SK-N-SH (cell line): Measurements from ENCODE around the gene ADORA2A. TPM values are rescaled to one million over a fixed set of nuclear protein-coding genes. Genes with fewer than 3 reads are reported as not detected.
A peak's percentile ranks its signal among the peaks of the same experiment; 100 is the strongest.

ENCODE experiments used
- CTCF ChIA-PET: fragments of 300-600, 350-600 bp; formaldehyde crosslinking; extraction: SDS; loops from one replicate; lab custom pipeline; 2021; lab: Yijun Ruan, JAX
- POLR2A ChIA-PET: fragments of 350-600 bp; sonication (Branson Sonifier 250); formaldehyde crosslinking; extraction: SDS; loops from one replicate; lab custom pipeline; 2020; ENCODE audit warnings: antibody characterized with exemption, inconsistent platforms; lab: Yijun Ruan, JAX
- DNase-seq: peaks from one replicate; pipeline ENCODE4 v3.0.0; 2012
- H2AFZ ChIP-seq: fragments of 200-600 bp; sonication (generic); 2 replicates; pipeline ENCODE4 v1.8.1; 2016; ENCODE audit warnings: antibody characterized with exemption, mild to moderate bottlenecking, low read depth
- H3F3A ChIP-seq: fragments of 200-600 bp; sonication (generic); replicated peaks from 2 replicates; pipeline ENCODE3; 2016; ENCODE audit warnings: antibody characterized with exemption, mild to moderate bottlenecking; ENCODE audit not compliant: insufficient read depth
- H3K27ac ChIP-seq, 2 experiments: fragments of 200-500 bp in 1 of 2; fragments of 200-600 bp in 1 of 2; sonication (Bioruptor generic) in 1 of 2; sonication (generic), shearing (Covaris generic) in 1 of 2; 2 replicates each; pipeline versions ENCODE4 v1.5.1 to v1.6.1; 2014 to 2016; ENCODE audit warnings: low read depth in 2 of 2, inconsistent platforms in 1 of 2, low read length in 1 of 2, mild to moderate bottlenecking in 1 of 2, mixed read lengths in 1 of 2
- H3K27me3 ChIP-seq: fragments of 200-600 bp; sonication (generic), shearing (Covaris generic); 2 replicates; pipeline ENCODE4 v1.6.1; 2016; ENCODE audit warnings: mixed run types; ENCODE audit not compliant: insufficient read depth
- H3K36me3 ChIP-seq, 2 experiments: fragments of 200-500 bp in 1 of 2; fragments of 200-600 bp in 1 of 2; sonication (Bioruptor generic) in 1 of 2; sonication (generic) in 1 of 2; replicated peaks in 1 of 2; 2 replicates each; pipeline versions ENCODE3 to v1.5.1; 2014 to 2016; ENCODE audit warnings: low read length in 1 of 2, mild to moderate bottlenecking in 1 of 2; ENCODE audit not compliant: insufficient read depth in 2 of 2, control insufficient read depth in 1 of 2
- H3K4me1 ChIP-seq, 2 experiments: fragments of 200-500 bp in 1 of 2; fragments of 200-600 bp in 1 of 2; sonication (Bioruptor generic) in 1 of 2; sonication (generic), shearing (Covaris generic) in 1 of 2; 2 replicates each; pipeline versions ENCODE4 v1.5.1 to v1.6.1; 2014 to 2016; ENCODE audit warnings: low read depth in 1 of 2, low read length in 1 of 2, mixed run types in 1 of 2; ENCODE audit not compliant: insufficient read depth in 2 of 2, control insufficient read depth in 1 of 2
- H3K4me2 ChIP-seq: fragments of 200-600 bp; sonication (generic), shearing (Covaris generic); 2 replicates; pipeline ENCODE4 v1.6.1; 2017; ENCODE audit warnings: mixed run types
- H3K4me3 ChIP-seq, 2 experiments: fragments of 200-500 bp in 1 of 2; fragments of 200-600 bp in 1 of 2; sonication (Bioruptor generic) in 1 of 2; sonication (generic), shearing (Covaris generic) in 1 of 2; 2 replicates each; pipeline versions ENCODE4 v1.5.1 to v1.8.1; 2014 to 2016; ENCODE audit warnings: low read depth in 2 of 2, inconsistent platforms in 1 of 2, low read length in 1 of 2, mild to moderate bottlenecking in 1 of 2, mixed read lengths in 1 of 2, moderate library complexity in 1 of 2
- H3K79me2 ChIP-seq: fragments of 200-600 bp; sonication (generic); 2 replicates; pipeline ENCODE4 v1.8.1; 2017; ENCODE audit warnings: mild to moderate bottlenecking; ENCODE audit not compliant: insufficient read depth
- H3K9ac ChIP-seq: fragments of 200-600 bp; sonication (generic); 2 replicates; pipeline ENCODE4 v1.6.1; 2017; ENCODE audit warnings: mixed run types
- H3K9me2 ChIP-seq: fragments of 200-600 bp; sonication (generic); 2 replicates; pipeline ENCODE4 v1.6.1; 2017; ENCODE audit warnings: mixed run types
- H3K9me3 ChIP-seq: fragments of 200-600 bp; sonication (generic); 2 replicates; pipeline ENCODE4 v1.6.1; 2017; ENCODE audit warnings: mixed run types, mild to moderate bottlenecking, moderate library complexity
- H4K20me1 ChIP-seq: fragments of 200-600 bp; sonication (generic); 2 replicates; pipeline ENCODE4 v1.6.1; 2017; ENCODE audit warnings: mild to moderate bottlenecking, mixed run types; ENCODE audit not compliant: insufficient read depth
- CHD2 ChIP-seq: fragments of 150-350 bp; IDR thresholded peaks from 2 replicates; pipeline ENCODE4 v1.6.1; 2018; ENCODE audit warnings: low read length; ENCODE audit not compliant: partially characterized antibody
- CTCF ChIP-seq: fragments of 200-600 bp; sonication (generic); IDR thresholded peaks from 2 replicates; pipeline ENCODE4 v1.6.1; 2017; ENCODE audit warnings: antibody characterized with exemption, mild to moderate bottlenecking, moderate library complexity
- EP300 ChIP-seq, 2 experiments: IDR thresholded peaks; 2 replicates each; pipeline versions ENCODE4 v1.4.0 to v1.6.1; 2012; ENCODE audit warnings: borderline replicate concordance in 1 of 2, low read depth in 1 of 2, low read length in 1 of 2
- FOSL2 ChIP-seq: IDR thresholded peaks from 2 replicates; pipeline ENCODE4 v1.4.0; 2012; ENCODE audit warnings: low read depth, mild to moderate bottlenecking, moderate library complexity, borderline replicate concordance
- FOXM1 ChIP-seq: IDR thresholded peaks from 2 replicates; pipeline ENCODE4 v1.4.0; 2012; ENCODE audit warnings: low read depth, mild to moderate bottlenecking
- GABPA ChIP-seq: IDR thresholded peaks from 2 replicates; pipeline ENCODE4 v1.4.0; 2012; ENCODE audit warnings: low read depth, mild to moderate bottlenecking
- GATA2 ChIP-seq: sonication (generic); formaldehyde crosslinking; IDR thresholded peaks from 2 replicates; pipeline ENCODE4 v1.5.0; 2020; ENCODE audit warnings: mild to moderate bottlenecking, missing genetic modification reagents
- JUND ChIP-seq: IDR thresholded peaks from 2 replicates; pipeline ENCODE4 v1.4.0; 2012
- MEF2A ChIP-seq: IDR thresholded peaks from 2 replicates; pipeline ENCODE4 v1.4.0; 2012; ENCODE audit warnings: low read depth, borderline replicate concordance
- MXI1 ChIP-seq: IDR thresholded peaks from 2 replicates; pipeline ENCODE4 v1.6.1; 2012; ENCODE audit warnings: mild to moderate bottlenecking, low read depth, low read length, improper control_type of control experiment
- NFIC ChIP-seq: IDR thresholded peaks from 2 replicates; pipeline ENCODE4 v1.4.0; 2012; ENCODE audit warnings: borderline replicate concordance
- NRF1 ChIP-seq: IDR thresholded peaks from 2 replicates; pipeline ENCODE4 v1.6.1; 2012; ENCODE audit warnings: low read depth, mild to moderate bottlenecking, low read length
- POLR2AphosphoS5 ChIP-seq: IDR thresholded peaks from 2 replicates; pipeline ENCODE4 v1.6.1; 2012; ENCODE audit warnings: low read depth, low read length
- RAD21 ChIP-seq: IDR thresholded peaks from 2 replicates; pipeline ENCODE4 v1.6.1; 2012; ENCODE audit warnings: mild to moderate bottlenecking, low read length
- RXRA ChIP-seq: IDR thresholded peaks from 2 replicates; pipeline ENCODE4 v1.4.0; 2012; ENCODE audit warnings: low read depth, mild to moderate bottlenecking, borderline replicate concordance
- SIN3A ChIP-seq: IDR thresholded peaks from 2 replicates; pipeline ENCODE4 v1.6.1; 2012; ENCODE audit warnings: low read depth, mild to moderate bottlenecking, low read length, moderate library complexity, borderline replicate concordance
- SMC3 ChIP-seq: IDR thresholded peaks from 2 replicates; pipeline ENCODE4 v1.6.1; 2012; ENCODE audit warnings: low read depth, low read length, improper control_type of control experiment
- TAF1 ChIP-seq: IDR thresholded peaks from 2 replicates; pipeline ENCODE4 v1.6.1; 2012; ENCODE audit warnings: low read depth, mild to moderate bottlenecking, low read length, moderate library complexity, borderline replicate concordance
- TCF12 ChIP-seq: IDR thresholded peaks from 2 replicates; pipeline ENCODE4 v1.4.0; 2012
- TEAD4 ChIP-seq: IDR thresholded peaks from 2 replicates; pipeline ENCODE4 v1.4.0; 2012; ENCODE audit warnings: mild to moderate bottlenecking, borderline replicate concordance; ENCODE audit not compliant: insufficient read depth
- USF2 ChIP-seq: fragments of 150-350 bp; IDR thresholded peaks from 2 replicates; pipeline ENCODE4 v1.6.1; 2017; ENCODE audit warnings: antibody characterized with exemption, low read length, low read depth, borderline replicate concordance
- ZBTB33 ChIP-seq: IDR thresholded peaks from 2 replicates; pipeline ENCODE4 v1.4.0; 2012; ENCODE audit warnings: low read depth, borderline replicate concordance
- WGBS: methylation state at CpG from one replicate; pipeline ENCODE4 v1.1.6; 2017; ENCODE audit warnings: low lambda C conversion rate; 5-methylcytosine and 5-hydroxymethylcytosine counted together
- polyA plus RNA-seq, 3 experiments: library from polyadenylated mRNA; depleted of rRNA; stranded (reverse); fragments of >200 nt; gene quantifications; 2 replicates each; pipeline ENCODE4 v1.2.3, GENCODE V29; 2012
- TF ChIP-seq, protein P1 (sequence below): fragments of 150-350 bp; IDR thresholded peaks from 2 replicates; pipeline ENCODE4 v1.6.1; 2016; ENCODE audit warnings: mild to moderate bottlenecking, low read depth, low read length

The ADORA2A gene
- polyA plus RNA-seq, 1 of the 3 experiments (the other 2 are of a cell fraction), result 9.3 TPM

- Histone ChIP-seq H4K20me1 (no peaks in the 10 kb centered on the region), H3K9me2 (no peaks in the 10 kb centered on the region), H3F3A (peaks cover 66% of the 10 kb centered on the region), H3K4me1 (peaks cover 0 to 42% of the 10 kb centered on the region in 2 experiments; a peak in 3 of 4 replicates), H3K9ac (no peak overlapping the region), H3K79me2 (no peaks in the 10 kb centered on the region), H3K4me2 (no peak overlapping the region), H3K27me3 (no peaks in the 10 kb centered on the region), H3K4me3 (no peak overlapping the region), H2AFZ (no peak overlapping the region), H3K36me3 (no peaks in the 10 kb centered on the region), H3K27ac (peak overlapping the region in 1 of 2 experiments; percentile 84; a peak in 1 of 4 replicates), H3K9me3 (no peaks in the 10 kb centered on the region)
- 97% methylated on average over 4 of the region's 4 CpGs for WGBS
- ChIA-PET POLR2A (no interaction called here), CTCF (interaction anchor here (1.0 to 1.4 kb wide), 3 partner anchors 15 to 61 kb away, joined by 3 to 5 read pairs (median 3); no protein-coding TSS in a partner anchor)
- no peak for DNase-seq
- TF ChIP-seq FOXM1, result no peak
- TF ChIP-seq RXRA, result no peak
- no peak for TF ChIP-seq POLR2AphosphoS5
- TF ChIP-seq GABPA, result no peak
Measured at GRCh38 chr22:24485170-24485569, 57.8 kb downstream of the ADORA2A start.

DNA sequence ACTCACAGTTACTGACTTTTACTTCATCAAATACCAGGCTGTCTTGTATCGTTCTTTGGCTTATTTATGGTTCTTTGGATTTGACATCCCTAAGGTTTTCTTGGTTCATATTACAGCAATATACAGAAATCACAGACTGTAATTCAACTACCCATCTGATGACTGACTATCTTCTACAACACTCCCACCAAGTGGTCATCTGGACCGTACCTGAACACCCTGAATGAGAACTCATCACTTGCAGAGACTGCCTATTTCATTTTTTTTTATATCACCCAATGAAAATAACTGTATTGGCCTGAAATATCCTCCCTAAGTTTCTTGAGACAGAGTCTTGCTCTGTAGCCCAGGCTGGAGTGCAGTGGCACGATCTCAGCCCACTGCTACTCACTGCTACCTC is 58.2 kb downstream of the ADORA2A start:
- POLR2A ChIA-PET, result no interaction called here
- DNase-seq, result no peak
- Histone ChIP-seq H3K9me2 (no peaks in the 10 kb centered on the region), H3K9ac (no peak overlapping the region), H2AFZ (no peak overlapping the region), H3K79me2 (no peaks in the 10 kb centered on the region), H3K27me3 (no peaks in the 10 kb centered on the region), H3K27ac (peak overlapping the region in 1 of 2 experiments; percentile 84; a peak in 2 of 4 replicates), H3K4me3 (no peak overlapping the region), H3K4me2 (no peak overlapping the region), H3K4me1 (peaks cover 0 to 42% of the 10 kb centered on the region in 2 experiments; a peak in 3 of 4 replicates), H3F3A (peaks cover 64% of the 10 kb centered on the region), H3K36me3 (no peaks in the 10 kb centered on the region), H4K20me1 (no peaks in the 10 kb centered on the region), H3K9me3 (no peaks in the 10 kb centered on the region)
- WGBS, result 64% methylated on average over 3 of the region's 3 CpGs
- CTCF ChIA-PET, result interaction anchor here (0.8 to 2.7 kb wide), 4 partner anchors 10 to 62 kb away, joined by 3 to 11 read pairs (median 3); partner anchors contain the start of gene UPB1
- TF ChIP-seq JUND, result no peak
- no peak for TF ChIP-seq ZBTB33
- TF ChIP-seq FOSL2, result no peak
- no peak for TF ChIP-seq SIN3A
- no peak for TF ChIP-seq MEF2A
- no peak for TF ChIP-seq NRF1
- TF ChIP-seq EP300 (IDR thresholded peaks at IDR 0.05; ENCODE audit: borderline replicate concordance in 1 of 2, low read depth in 1 of 2, low read length in 1 of 2), result no peak
- TF ChIP-seq TAF1, result no peak
- no peak for TF ChIP-seq TEAD4
- TF ChIP-seq SMC3, result peak; percentile 42; the same call in 1 of the 2 replicates
- TF ChIP-seq, protein P1, sequence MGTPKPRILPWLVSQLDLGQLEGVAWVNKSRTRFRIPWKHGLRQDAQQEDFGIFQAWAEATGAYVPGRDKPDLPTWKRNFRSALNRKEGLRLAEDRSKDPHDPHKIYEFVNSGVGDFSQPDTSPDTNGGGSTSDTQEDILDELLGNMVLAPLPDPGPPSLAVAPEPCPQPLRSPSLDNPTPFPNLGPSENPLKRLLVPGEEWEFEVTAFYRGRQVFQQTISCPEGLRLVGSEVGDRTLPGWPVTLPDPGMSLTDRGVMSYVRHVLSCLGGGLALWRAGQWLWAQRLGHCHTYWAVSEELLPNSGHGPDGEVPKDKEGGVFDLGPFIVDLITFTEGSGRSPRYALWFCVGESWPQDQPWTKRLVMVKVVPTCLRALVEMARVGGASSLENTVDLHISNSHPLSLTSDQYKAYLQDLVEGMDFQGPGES, result no peak
- no peak for TF ChIP-seq MXI1
- TF ChIP-seq USF2, result no peak
- peak; percentile 74 for TF ChIP-seq RAD21
- peak; percentile 51 for TF ChIP-seq CTCF
- no peak for TF ChIP-seq CHD2
- TF ChIP-seq NFIC, result no peak
- TF ChIP-seq POLR2AphosphoS5, result no peak
- TF ChIP-seq FOXM1, result no peak
- no peak for TF ChIP-seq TCF12
- TF ChIP-seq GATA2 (CRISPR knock-in tag), result no peak
